K562 (cell line): ENCODE data around the gene CNTROB. TPM values are rescaled to one million over a fixed set of nuclear protein-coding genes. Genes with fewer than 3 reads are reported as not detected.
A peak's percentile ranks its signal among the peaks of the same experiment; 100 is the strongest.

Source experiments
- AFF1 ChIP-seq, 2 experiments: fragments of 450-650 bp; IDR thresholded peaks; 2 replicates each; pipeline ENCODE4 v1.6.1; 2018; ENCODE audit warnings: mild to moderate bottlenecking in 2 of 2, low read depth in 1 of 2; ENCODE audit not compliant: partially characterized antibody in 2 of 2
- ATF7 ChIP-seq: fragments of 450-650 bp; IDR thresholded peaks from 2 replicates; pipeline ENCODE4 v1.7.1; 2014; ENCODE audit warnings: mild to moderate bottlenecking, moderate library complexity
- ELF1 ChIP-seq: fragments of 200-800 bp; sonication (Bioruptor generic); IDR thresholded peaks from 2 replicates; pipeline ENCODE4 v1.6.1; 2016; ENCODE audit warnings: missing genetic modification characterization, missing compliant biosample characterization
- JUND ChIP-seq, 2 experiments: IDR thresholded peaks; 2 replicates in 1 of 2; 3 replicates in 1 of 2; pipeline ENCODE4 v1.6.1; 2011; ENCODE audit warnings: borderline replicate concordance in 2 of 2, low read depth in 2 of 2, low read length in 2 of 2, improper control_type of control experiment in 1 of 2, missing biosample characterization in 1 of 2, missing genetic modification characterization in 1 of 2, missing genetic modification reagents in 1 of 2
- MLLT1 ChIP-seq, 2 experiments: fragments of 450-650 bp; IDR thresholded peaks; 2 replicates each; pipeline ENCODE4 v1.6.1; 2016
- NFE2 ChIP-seq: IDR thresholded peaks from 2 replicates; pipeline ENCODE4 v1.6.1; 2014; ENCODE audit warnings: antibody characterized with exemption, low read depth
- NRF1 ChIP-seq, 2 experiments: fragments of 450-650 bp; IDR thresholded peaks in 1 of 2; conservative IDR thresholded peaks in 1 of 2; 2 replicates each; pipeline ENCODE4 v1.6.1; 2014; ENCODE audit warnings: mild to moderate bottlenecking in 2 of 2
- OTX1 ChIP-seq: fragments of 450-650 bp; formaldehyde crosslinking; IDR thresholded peaks from 2 replicates; pipeline ENCODE4 v1.4.0; 2022; ENCODE audit warnings: mild to moderate bottlenecking
- RBBP5 ChIP-seq: fragments of 200-600 bp; sonication (generic); IDR thresholded peaks from 2 replicates; pipeline ENCODE4 v1.6.1; 2012; ENCODE audit warnings: borderline replicate concordance, mild to moderate bottlenecking, low read length, control low read depth, inconsistent platforms; ENCODE audit not compliant: insufficient read depth, poor library complexity, severe bottlenecking
- TGIF2 ChIP-seq: sonication (generic); formaldehyde crosslinking; IDR thresholded peaks from 2 replicates; pipeline ENCODE4 v1.8.1; 2022; ENCODE audit warnings: mild to moderate bottlenecking, missing genetic modification reagents, moderate library complexity
- ZNF263 ChIP-seq: sonication (generic); formaldehyde crosslinking; IDR thresholded peaks from 2 replicates; pipeline ENCODE4 v1.8.0; 2022; ENCODE audit warnings: mild to moderate bottlenecking, missing genetic modification reagents, borderline replicate concordance
- ZNF583 ChIP-seq: fragments of 250-450 bp; sonication (Bioruptor Pico); IDR thresholded peaks from 2 replicates; pipeline ENCODE4 v1.4.0; 2020
- polyA plus RNA-seq, 8 experiments: library from polyadenylated mRNA; depleted of rRNA in 4 of 8; stranded (reverse) in 5 of 8; unstranded in 3 of 8; fragments of >200 nt; fragmentation: Nextera tagmentation in 2 of 8; fragmentation: Illumina TruSeq in 1 of 8; extraction: Ambion mirVana in 2 of 8; extraction: Trizol in 1 of 8; gene quantifications; 2 replicates each; pipeline versions ENCODE4 v1.2.1 to v1.2.3, GENCODE V29; 2011 to 2014; ENCODE audit warnings: inconsistent platforms in 1 of 8, missing spikeins in 1 of 8
- total RNA-seq, 7 experiments: library from RNA; depleted of rRNA in 6 of 7; stranded (reverse); fragments of >200 nt in 6 of 7; fragmentation: Illumina TruSeq in 2 of 7; extraction: Trizol in 2 of 7; gene quantifications; 2 replicates each; pipeline versions ENCODE4 v1.2.1 to v1.2.3, GENCODE V29; 2011 to 2021; ENCODE audit warnings: low replicate concordance in 1 of 7
- TF ChIP-seq, protein P1 (sequence below), 2 experiments: IDR thresholded peaks in 1 of 2; conservative IDR thresholded peaks in 1 of 2; 2 replicates each; pipeline ENCODE4 v1.6.1; 2016; ENCODE audit warnings: low read depth in 2 of 2, mild to moderate bottlenecking in 1 of 2, missing compliant biosample characterization in 1 of 2, missing genetic modification characterization in 1 of 2, moderate library complexity in 1 of 2
- TF ChIP-seq, protein P2 (sequence below): fragments of 250-450 bp; sonication (Bioruptor Pico); IDR thresholded peaks from 2 replicates; pipeline ENCODE4 v1.9.0; 2021; ENCODE audit warnings: mild to moderate bottlenecking, inconsistent platforms

CNTROB gene
- total and polyA plus RNA-seq, 9 of the 15 experiments (the other 6 are each of a cell fraction or from before 2014, with no cell fraction given), result 1.9 to 33.3 (median 23.0) TPM

DNA sequence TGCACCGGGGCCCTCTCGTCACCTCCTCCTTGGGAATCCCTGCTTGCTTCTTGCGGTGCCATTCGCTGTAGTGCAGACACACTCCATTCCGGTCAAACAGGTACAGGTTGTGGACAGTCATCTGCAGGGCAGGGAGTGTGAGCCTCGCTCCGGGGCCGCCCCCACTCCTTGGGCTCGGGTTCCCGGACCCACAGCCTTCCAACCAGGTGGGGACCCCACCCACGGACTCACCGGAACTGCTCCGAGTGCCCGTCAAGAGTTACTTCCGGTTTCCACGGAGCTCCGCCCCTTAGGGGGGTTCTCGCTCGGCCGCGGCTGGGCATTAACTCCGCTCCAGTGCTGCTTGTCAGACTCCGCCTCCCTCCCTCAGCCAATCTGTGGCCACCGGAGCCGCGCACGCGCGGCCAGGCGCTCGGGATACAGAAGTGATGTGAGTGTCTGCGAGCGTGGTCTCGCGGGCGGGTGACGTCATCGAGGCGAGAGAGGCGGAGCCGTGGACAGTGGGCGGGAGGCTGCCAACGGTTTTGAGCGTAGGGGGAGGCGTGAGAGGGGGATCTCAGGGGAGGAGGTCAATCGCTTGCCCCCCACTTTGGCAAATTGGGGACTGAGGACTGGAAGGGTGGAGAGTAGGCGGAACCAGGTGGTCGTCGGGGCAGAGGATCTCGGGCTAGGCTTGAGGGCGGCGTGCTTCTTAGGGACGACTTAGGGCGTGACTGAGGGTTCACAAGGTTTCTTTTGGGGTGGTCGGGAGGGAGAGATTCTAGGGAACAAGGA lies at the start of gene CNTROB, which contains the start of gene TRAPPC1 (continued):
- TF ChIP-seq AFF1 (IDR thresholded peaks at IDR 0.05; ENCODE audit: low read depth in 1 of 2, partially characterized antibody in 2 of 2), result peak in 1 of 2 experiments; percentile 53
- TF ChIP-seq ZNF583 (CRISPR knock-in tag), result no peak
- peak; percentile 84 for TF ChIP-seq ELF1 (tag)
- TF ChIP-seq MLLT1 (IDR thresholded peaks at IDR 0.05), result peak in 1 of 2 experiments; percentile 63; a peak in 1 of 4 replicates
- TF ChIP-seq NFE2, result no peak
- TF ChIP-seq, protein P1, sequence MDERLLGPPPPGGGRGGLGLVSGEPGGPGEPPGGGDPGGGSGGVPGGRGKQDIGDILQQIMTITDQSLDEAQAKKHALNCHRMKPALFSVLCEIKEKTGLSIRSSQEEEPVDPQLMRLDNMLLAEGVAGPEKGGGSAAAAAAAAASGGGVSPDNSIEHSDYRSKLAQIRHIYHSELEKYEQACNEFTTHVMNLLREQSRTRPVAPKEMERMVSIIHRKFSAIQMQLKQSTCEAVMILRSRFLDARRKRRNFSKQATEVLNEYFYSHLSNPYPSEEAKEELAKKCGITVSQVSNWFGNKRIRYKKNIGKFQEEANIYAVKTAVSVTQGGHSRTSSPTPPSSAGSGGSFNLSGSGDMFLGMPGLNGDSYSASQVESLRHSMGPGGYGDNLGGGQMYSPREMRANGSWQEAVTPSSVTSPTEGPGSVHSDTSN (CRISPR knock-in tag; IDR thresholded peaks at IDR 0.05; ENCODE audit: low read depth), result no peak
- TF ChIP-seq, protein P1 (tag; conservative IDR thresholded peaks at IDR 0.05; ENCODE audit: low read depth), result peak; percentile 70
- TF ChIP-seq JUND (IDR thresholded peaks at IDR 0.05; ENCODE audit: borderline replicate concordance, low read depth, low read length), result peak; percentile 99
- TF ChIP-seq JUND (tag; IDR thresholded peaks at IDR 0.05; ENCODE audit: borderline replicate concordance, low read depth, low read length), result peak; percentile 93; the same call in 2 of the 3 replicates
- no peak for TF ChIP-seq OTX1 (CRISPR knock-in tag)
- TF ChIP-seq, protein P2, sequence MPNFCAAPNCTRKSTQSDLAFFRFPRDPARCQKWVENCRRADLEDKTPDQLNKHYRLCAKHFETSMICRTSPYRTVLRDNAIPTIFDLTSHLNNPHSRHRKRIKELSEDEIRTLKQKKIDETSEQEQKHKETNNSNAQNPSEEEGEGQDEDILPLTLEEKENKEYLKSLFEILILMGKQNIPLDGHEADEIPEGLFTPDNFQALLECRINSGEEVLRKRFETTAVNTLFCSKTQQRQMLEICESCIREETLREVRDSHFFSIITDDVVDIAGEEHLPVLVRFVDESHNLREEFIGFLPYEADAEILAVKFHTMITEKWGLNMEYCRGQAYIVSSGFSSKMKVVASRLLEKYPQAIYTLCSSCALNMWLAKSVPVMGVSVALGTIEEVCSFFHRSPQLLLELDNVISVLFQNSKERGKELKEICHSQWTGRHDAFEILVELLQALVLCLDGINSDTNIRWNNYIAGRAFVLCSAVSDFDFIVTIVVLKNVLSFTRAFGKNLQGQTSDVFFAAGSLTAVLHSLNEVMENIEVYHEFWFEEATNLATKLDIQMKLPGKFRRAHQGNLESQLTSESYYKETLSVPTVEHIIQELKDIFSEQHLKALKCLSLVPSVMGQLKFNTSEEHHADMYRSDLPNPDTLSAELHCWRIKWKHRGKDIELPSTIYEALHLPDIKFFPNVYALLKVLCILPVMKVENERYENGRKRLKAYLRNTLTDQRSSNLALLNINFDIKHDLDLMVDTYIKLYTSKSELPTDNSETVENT (CRISPR knock-in tag), result 0 out of 2 replicates have a peak, but pooled peaks have one; percentile 47
- TF ChIP-seq ZNF263 (CRISPR knock-in tag), result no peak
- TF ChIP-seq NRF1 (conservative IDR thresholded peaks at IDR 0.05 in 1 of 2, IDR thresholded peaks at IDR 0.05 in 1 of 2), result peak; percentile 97 to 98
- no peak for TF ChIP-seq TGIF2 (CRISPR knock-in tag)
- TF ChIP-seq ATF7, result peak; percentile 100
- peak; percentile 37 for TF ChIP-seq RBBP5
